Measurements from ENCODE around the gene ZBTB45. TPM values are rescaled to one million over a fixed set of nuclear protein-coding genes. Genes with fewer than 3 reads are reported as not detected.

The ZBTB45 gene
- total and polyA plus RNA-seq, 9 of the 15 experiments (the other 6 are each of a cell fraction or from before 2014, with no cell fraction given): 0.08 to 16.1 (median 1.8) TPM

- no peak for TF ChIP-seq ZNF398 (CRISPR knock-in tag; IDR thresholded peaks at IDR 0.05)
- TF ChIP-seq ATF6 (CRISPR knock-in tag; IDR thresholded peaks at IDR 0.05): no peak
- TF ChIP-seq MEF2A (IDR thresholded peaks at IDR 0.05; ENCODE audit: control insufficient read depth, low read depth, low read length): no peak
- peak; percentile 99 for TF ChIP-seq ZBTB40 (IDR thresholded peaks at IDR 0.05)
- no peak for TF ChIP-seq ZBTB40 (CRISPR knock-in tag; IDR thresholded peaks at IDR 0.05)
- peak; percentile 92 for TF ChIP-seq NCOA1 (IDR thresholded peaks at IDR 0.05; ENCODE audit: low read depth)
- TF ChIP-seq PML (IDR thresholded peaks at IDR 0.05; ENCODE audit: low read length): peak; percentile 32; the same call in 1 of the 2 replicates
- TF ChIP-seq CREB3 (tag; conservative IDR thresholded peaks at IDR 0.05; ENCODE audit: low read depth): no peak
- TF ChIP-seq HNRNPH1 (optimal IDR thresholded peaks at IDR 0.05; ENCODE audit: low read depth, low read length): no peak
- peak; percentile 66 for TF ChIP-seq SNRNP70 (optimal IDR thresholded peaks at IDR 0.05; ENCODE audit: low read depth, low read length)
- TF ChIP-seq GTF2A2 (tag; IDR thresholded peaks at IDR 0.05): no peak
Measured at GRCh38 chr19:58554494-58555368, 35.1 kb upstream of the ZBTB45 start, which contains the start of gene CHMP2A (continued).

Measured in K562 (cell line).